ENCODE data around the gene COLQ. TPM values are rescaled to one million over a fixed set of nuclear protein-coding genes. Genes with fewer than 3 reads are reported as not detected.
A peak's percentile ranks its signal among the peaks of the same experiment; 100 is the strongest.

Gene COLQ
- polyA plus RNA-seq, 2 of the 4 experiments (the other 2 are of a cell fraction), result 0.71 to 1.1 TPM

DNA sequence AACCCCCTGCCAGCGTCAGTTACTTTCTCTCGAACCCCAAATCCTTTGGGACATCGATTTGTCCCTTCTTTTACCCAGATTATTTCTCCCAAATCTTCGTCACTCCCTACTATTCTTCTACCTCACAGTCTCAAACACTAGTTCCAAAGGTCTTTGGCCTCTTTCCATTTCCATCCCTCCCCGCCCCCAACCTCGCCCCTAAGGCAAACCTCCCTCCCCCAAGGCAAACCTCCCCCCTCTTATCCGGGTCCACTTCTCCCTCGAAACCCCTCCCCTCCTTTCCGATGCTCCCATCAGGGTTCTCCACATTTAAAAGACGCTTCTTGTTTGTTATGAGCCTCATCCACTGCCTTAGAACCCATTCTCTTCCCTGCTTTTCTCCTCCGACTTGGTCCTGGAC is 93.5 kb downstream of the COLQ start:
- WGBS (ENCODE audit: missing lambda C conversion rate), result under 1% methylated on average over 9 of the region's 11 CpGs
- POLR2A ChIA-PET, result no interaction called here
- DNase-seq (ENCODE audit: low read depth in 1 of 2, low spot score in 1 of 2) (no peak), ATAC-seq (peak in 1 of 2 experiments; percentile 4; a peak in 1 of 6 replicates), FAIRE-seq (no peak)
- peaks cover 21% of the 10 kb centered on the region; the same call in 2 of the 3 replicates for H3K4me1 ChIP-seq
- peak overlapping the region; percentile 97 for H3K4me2 ChIP-seq
- CTCF ChIA-PET, result interaction anchor here (1.3 kb wide), 1 partner anchor 96 kb away, joined by 3 read pairs; the partner anchor contains the start of gene SH3BP5
- peak overlapping the region; percentile 84 for H3K4me3 ChIP-seq
- H3K27ac ChIP-seq, result peak overlapping the region; percentile 81 to 95
- no peaks in the 10 kb centered on the region for H3K9me3 ChIP-seq
- TF ChIP-seq HDAC2 (IDR thresholded peaks at IDR 0.05), result no peak
- TF ChIP-seq, protein P1, sequence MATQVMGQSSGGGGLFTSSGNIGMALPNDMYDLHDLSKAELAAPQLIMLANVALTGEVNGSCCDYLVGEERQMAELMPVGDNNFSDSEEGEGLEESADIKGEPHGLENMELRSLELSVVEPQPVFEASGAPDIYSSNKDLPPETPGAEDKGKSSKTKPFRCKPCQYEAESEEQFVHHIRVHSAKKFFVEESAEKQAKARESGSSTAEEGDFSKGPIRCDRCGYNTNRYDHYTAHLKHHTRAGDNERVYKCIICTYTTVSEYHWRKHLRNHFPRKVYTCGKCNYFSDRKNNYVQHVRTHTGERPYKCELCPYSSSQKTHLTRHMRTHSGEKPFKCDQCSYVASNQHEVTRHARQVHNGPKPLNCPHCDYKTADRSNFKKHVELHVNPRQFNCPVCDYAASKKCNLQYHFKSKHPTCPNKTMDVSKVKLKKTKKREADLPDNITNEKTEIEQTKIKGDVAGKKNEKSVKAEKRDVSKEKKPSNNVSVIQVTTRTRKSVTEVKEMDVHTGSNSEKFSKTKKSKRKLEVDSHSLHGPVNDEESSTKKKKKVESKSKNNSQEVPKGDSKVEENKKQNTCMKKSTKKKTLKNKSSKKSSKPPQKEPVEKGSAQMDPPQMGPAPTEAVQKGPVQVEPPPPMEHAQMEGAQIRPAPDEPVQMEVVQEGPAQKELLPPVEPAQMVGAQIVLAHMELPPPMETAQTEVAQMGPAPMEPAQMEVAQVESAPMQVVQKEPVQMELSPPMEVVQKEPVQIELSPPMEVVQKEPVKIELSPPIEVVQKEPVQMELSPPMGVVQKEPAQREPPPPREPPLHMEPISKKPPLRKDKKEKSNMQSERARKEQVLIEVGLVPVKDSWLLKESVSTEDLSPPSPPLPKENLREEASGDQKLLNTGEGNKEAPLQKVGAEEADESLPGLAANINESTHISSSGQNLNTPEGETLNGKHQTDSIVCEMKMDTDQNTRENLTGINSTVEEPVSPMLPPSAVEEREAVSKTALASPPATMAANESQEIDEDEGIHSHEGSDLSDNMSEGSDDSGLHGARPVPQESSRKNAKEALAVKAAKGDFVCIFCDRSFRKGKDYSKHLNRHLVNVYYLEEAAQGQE (IDR thresholded peaks at IDR 0.05), result no peak
- TF ChIP-seq TFCP2L1 (CRISPR knock-in tag; IDR thresholded peaks at IDR 0.05), result no peak
- no peak for TF ChIP-seq NR3C1 (IDR thresholded peaks at IDR 0.05)
- no peak for TF ChIP-seq RAD21 (conservative IDR thresholded peaks at IDR 0.05 in 1 of 2, IDR thresholded peaks at IDR 0.05 in 1 of 2)
- TF ChIP-seq RFX5 (IDR thresholded peaks at IDR 0.05), result no peak
- no peak for TF ChIP-seq CEBPB (IDR thresholded peaks at IDR 0.05)
- no peak for TF ChIP-seq TP53 (CRISPR knock-in tag; IDR thresholded peaks at IDR 0.05)
- TF ChIP-seq, protein P2, sequence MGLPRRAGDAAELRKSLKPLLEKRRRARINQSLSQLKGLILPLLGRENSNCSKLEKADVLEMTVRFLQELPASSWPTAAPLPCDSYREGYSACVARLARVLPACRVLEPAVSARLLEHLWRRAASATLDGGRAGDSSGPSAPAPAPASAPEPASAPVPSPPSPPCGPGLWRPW (IDR thresholded peaks at IDR 0.05), result no peak
- no peak for TF ChIP-seq HOXA7 (CRISPR knock-in tag; IDR thresholded peaks at IDR 0.05)
- no peak for TF ChIP-seq CHD2 (IDR thresholded peaks at IDR 0.05; ENCODE audit: low read length, partially characterized antibody)
- TF ChIP-seq, protein P3, sequence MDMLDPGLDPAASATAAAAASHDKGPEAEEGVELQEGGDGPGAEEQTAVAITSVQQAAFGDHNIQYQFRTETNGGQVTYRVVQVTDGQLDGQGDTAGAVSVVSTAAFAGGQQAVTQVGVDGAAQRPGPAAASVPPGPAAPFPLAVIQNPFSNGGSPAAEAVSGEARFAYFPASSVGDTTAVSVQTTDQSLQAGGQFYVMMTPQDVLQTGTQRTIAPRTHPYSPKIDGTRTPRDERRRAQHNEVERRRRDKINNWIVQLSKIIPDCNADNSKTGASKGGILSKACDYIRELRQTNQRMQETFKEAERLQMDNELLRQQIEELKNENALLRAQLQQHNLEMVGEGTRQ (IDR thresholded peaks at IDR 0.05), result no peak
- TF ChIP-seq SMC3 (IDR thresholded peaks at IDR 0.05), result no peak
- no peak for TF ChIP-seq KDM5A (IDR thresholded peaks at IDR 0.05)
- no peak for TF ChIP-seq EP300 (IDR thresholded peaks at IDR 0.05)
- no peak for TF ChIP-seq JUN (IDR thresholded peaks at IDR 0.05)

DNA sequence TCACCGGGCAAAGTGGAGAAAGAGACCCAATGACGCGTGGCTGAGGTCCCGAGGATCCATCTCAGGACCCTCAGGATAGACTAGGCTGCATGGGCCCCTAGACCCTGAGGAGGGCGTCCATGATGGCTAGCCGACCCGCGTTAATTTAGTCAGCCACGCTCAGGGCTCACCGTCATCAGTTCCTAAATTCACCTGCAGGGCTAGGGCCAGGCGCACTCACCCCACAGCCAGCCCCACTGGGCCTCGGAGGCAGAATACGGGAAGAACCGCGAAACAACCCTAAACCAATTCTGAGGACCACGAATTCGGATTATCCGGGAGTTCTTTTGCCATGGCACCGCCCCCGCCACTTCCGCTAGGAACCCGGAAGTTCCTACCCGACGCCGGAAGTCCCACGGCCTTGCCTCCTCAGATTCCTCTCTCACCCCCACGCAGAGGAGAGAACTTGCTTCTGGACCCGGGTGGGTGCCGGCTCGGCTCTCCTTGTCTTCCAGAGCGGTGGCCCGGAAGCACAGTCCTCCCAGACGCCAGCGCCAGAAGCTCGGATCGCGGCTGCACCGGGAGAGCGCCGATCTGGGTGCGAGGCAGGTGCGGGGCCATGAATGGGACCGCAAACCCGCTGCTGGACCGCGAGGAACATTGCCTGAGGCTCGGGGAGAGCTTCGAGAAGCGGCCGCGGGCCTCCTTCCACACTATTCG is 94.2 kb downstream of the COLQ start, which contains the start of the genes EAF1 and METTL6:
Gene EAF1, plus strand, starts transcription at position 417 of the 699 bp plus-strand sequence. Its CDS starts 182 bp downstream, at position 599.
Gene METTL6, minus strand, starts transcription at position 363 of the 699 bp plus-strand sequence. CDS start 1,033 bp downstream, outside the sequence.
- Histone ChIP-seq H3K9me3 (no peaks in the 10 kb centered on the region), H3K4me1 (peaks cover 21% of the 10 kb centered on the region; the same call in 2 of the 3 replicates), H3K27ac (peak within 1 kb of the TSS; percentile 81 to 95), H3K4me2 (peak within 1 kb of the TSS; percentile 97), H3K4me3 (peak within 1 kb of the TSS; percentile 84)
- POLR2A ChIA-PET, result no interaction called here
- CTCF ChIA-PET, result interaction anchor here (0.7 to 1.6 kb wide), 3 partner anchors 95 to 160 kb away, joined by 3 to 5 read pairs (median 3); partner anchors contain the start of gene SH3BP5
- ATAC-seq (peak; percentile 97 to 99), DNase-seq (ENCODE audit: low read depth in 1 of 2, low spot score in 1 of 2) (peak; percentile 85 to 94), FAIRE-seq (no peak)
- TF ChIP-seq KDM5A (IDR thresholded peaks at IDR 0.05) (peak; percentile 69), NR3C1 (IDR thresholded peaks at IDR 0.05) (no peak), POLR2A (IDR thresholded peaks at IDR 0.05; ENCODE audit: low read length) (peak; percentile 49), ZC3H11A (IDR thresholded peaks at IDR 0.05) (no peak), PHF8 (IDR thresholded peaks at IDR 0.05; ENCODE audit: borderline replicate concordance, low read depth) (peak; percentile 69), JUN (IDR thresholded peaks at IDR 0.05) (peak in 1 of 2 experiments; percentile 90; a peak in 4 of 5 replicates), MYC (IDR thresholded peaks at IDR 0.05; ENCODE audit: borderline replicate concordance, low read length) (no peak), SMC3 (IDR thresholded peaks at IDR 0.05) (no peak), HDAC2 (IDR thresholded peaks at IDR 0.05) (no peak)
- TF ChIP-seq, protein P4, sequence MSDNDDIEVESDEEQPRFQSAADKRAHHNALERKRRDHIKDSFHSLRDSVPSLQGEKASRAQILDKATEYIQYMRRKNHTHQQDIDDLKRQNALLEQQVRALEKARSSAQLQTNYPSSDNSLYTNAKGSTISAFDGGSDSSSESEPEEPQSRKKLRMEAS (IDR thresholded peaks at IDR 0.05), result peak; percentile 77
- TF ChIP-seq, protein P5, sequence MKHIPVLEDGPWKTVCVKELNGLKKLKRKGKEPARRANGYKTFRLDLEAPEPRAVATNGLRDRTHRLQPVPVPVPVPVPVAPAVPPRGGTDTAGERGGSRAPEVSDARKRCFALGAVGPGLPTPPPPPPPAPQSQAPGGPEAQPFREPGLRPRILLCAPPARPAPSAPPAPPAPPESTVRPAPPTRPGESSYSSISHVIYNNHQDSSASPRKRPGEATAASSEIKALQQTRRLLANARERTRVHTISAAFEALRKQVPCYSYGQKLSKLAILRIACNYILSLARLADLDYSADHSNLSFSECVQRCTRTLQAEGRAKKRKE (CRISPR knock-in tag; IDR thresholded peaks at IDR 0.05; ENCODE audit: low read depth), result no peak
- TF ChIP-seq, protein P6, sequence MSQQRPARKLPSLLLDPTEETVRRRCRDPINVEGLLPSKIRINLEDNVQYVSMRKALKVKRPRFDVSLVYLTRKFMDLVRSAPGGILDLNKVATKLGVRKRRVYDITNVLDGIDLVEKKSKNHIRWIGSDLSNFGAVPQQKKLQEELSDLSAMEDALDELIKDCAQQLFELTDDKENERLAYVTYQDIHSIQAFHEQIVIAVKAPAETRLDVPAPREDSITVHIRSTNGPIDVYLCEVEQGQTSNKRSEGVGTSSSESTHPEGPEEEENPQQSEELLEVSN (IDR thresholded peaks at IDR 0.05; ENCODE audit: borderline replicate concordance, low read depth), result 0 out of 2 replicates have a peak, but pooled peaks have one; percentile 35
- TF ChIP-seq, protein P7, sequence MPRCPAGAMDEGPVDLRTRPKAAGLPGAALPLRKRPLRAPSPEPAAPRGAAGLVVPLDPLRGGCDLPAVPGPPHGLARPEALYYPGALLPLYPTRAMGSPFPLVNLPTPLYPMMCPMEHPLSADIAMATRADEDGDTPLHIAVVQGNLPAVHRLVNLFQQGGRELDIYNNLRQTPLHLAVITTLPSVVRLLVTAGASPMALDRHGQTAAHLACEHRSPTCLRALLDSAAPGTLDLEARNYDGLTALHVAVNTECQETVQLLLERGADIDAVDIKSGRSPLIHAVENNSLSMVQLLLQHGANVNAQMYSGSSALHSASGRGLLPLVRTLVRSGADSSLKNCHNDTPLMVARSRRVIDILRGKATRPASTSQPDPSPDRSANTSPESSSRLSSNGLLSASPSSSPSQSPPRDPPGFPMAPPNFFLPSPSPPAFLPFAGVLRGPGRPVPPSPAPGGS (IDR thresholded peaks at IDR 0.05), result peak; percentile 78
- under 1% methylated on average over 28 of the region's 52 CpGs for WGBS (ENCODE audit: missing lambda C conversion rate)
